HepG2 (cell line): ENCODE results near the gene NCOA7. TPM values are rescaled to one million over a fixed set of nuclear protein-coding genes. Genes with fewer than 3 reads are reported as not detected.
A peak's percentile ranks its signal among the peaks of the same experiment; 100 is the strongest.

Source experiments
- ATAC-seq: fragments of 200-7000 bp; cut with Tn5 transposase; 3 replicates; pipeline ENCODE4 v1.9.1; 2020; ENCODE audit warnings: mild to moderate bottlenecking, moderate library complexity
- BruUV-seq: library from RNA; stranded (reverse); fragments of 400-500 nt; replicated peaks from 2 replicates; lab custom pipeline; 2021; lab: Mats Ljungman, UMichigan
- CTCF ChIA-PET: fragments of 300-600 bp; formaldehyde crosslinking; extraction: SDS; loops from one replicate; lab custom pipeline; 2021; ENCODE audit warnings: low total read pairs, inconsistent platforms, low intra/inter-chr PET ratio; lab: Yijun Ruan, JAX
- POLR2A ChIA-PET: fragments of 350-600 bp; sonication (Branson Sonifier 250); formaldehyde crosslinking; loops from one replicate; lab custom pipeline; 2020; ENCODE audit warnings: antibody characterized with exemption, inconsistent platforms; lab: Yijun Ruan, JAX
- DNase-seq: peaks from one replicate; pipeline ENCODE4 v3.0.0-alpha.2; 2015; ENCODE audit warnings: low spot score
- FAIRE-seq: peaks from 3 replicates; lab custom pipeline; 2011; peaks lifted over from hg19 to GRCh38; lab: Jason Lieb, UNC
- H2AFZ ChIP-seq: one replicate; pipeline ENCODE4 v1.6.1; 2011; ENCODE audit warnings: low read length, inconsistent platforms
- H3K27ac ChIP-seq: fragments of 300-600 bp; 3 replicates; pipeline ENCODE4 v1.8.0; 2011; ENCODE audit warnings: mixed run types, mild to moderate bottlenecking, mixed read lengths, low read length, inconsistent platforms; ENCODE audit not compliant: insufficient read depth; ENCODE audit errors: extremely low read length
- H3K27me3 ChIP-seq, 2 experiments: fragments of 200-600 bp in 1 of 2; 2 replicates in 1 of 2; 3 replicates in 1 of 2; pipeline versions ENCODE4 v1.6.0 to v1.8.0; 2011; ENCODE audit warnings: low read length in 2 of 2, mild to moderate bottlenecking in 2 of 2, moderate library complexity in 2 of 2, inconsistent platforms in 1 of 2; ENCODE audit not compliant: insufficient read depth in 2 of 2, control insufficient read depth in 1 of 2
- H3K36me3 ChIP-seq, 2 experiments: fragments of 200-600 bp in 1 of 2; replicated peaks in 1 of 2; 2 replicates in 1 of 2; 3 replicates in 1 of 2; pipeline versions ENCODE4 v1.5.1 to v1.8.0; 2011; ENCODE audit warnings: low read length in 2 of 2, inconsistent platforms in 1 of 2; ENCODE audit not compliant: insufficient read depth in 2 of 2, control insufficient read depth in 1 of 2
- H3K4me1 ChIP-seq: 2 replicates; pipeline ENCODE4 v1.5.1; 2012; ENCODE audit warnings: low read length, inconsistent platforms; ENCODE audit not compliant: insufficient read depth
- H3K4me2 ChIP-seq: 2 replicates; pipeline ENCODE4 v1.6.0; 2011; ENCODE audit warnings: low read depth, low read length, inconsistent platforms
- H3K4me3 ChIP-seq, 3 experiments: fragments of 200-600 bp in 1 of 3; sonication (generic), shearing (Covaris generic) in 1 of 3; replicated peaks in 1 of 3; 2 replicates each; pipeline ENCODE4 v1.5.1; 2011 to 2016; ENCODE audit warnings: low read length in 3 of 3, inconsistent platforms in 2 of 3, low read depth in 2 of 3, mild to moderate bottlenecking in 2 of 3, control low read depth in 1 of 3, mixed read lengths in 1 of 3; ENCODE audit not compliant: insufficient read depth in 1 of 3
- H3K79me2 ChIP-seq: one replicate; pipeline ENCODE4 v1.6.1; 2011; ENCODE audit warnings: low read length, inconsistent platforms; ENCODE audit not compliant: insufficient read depth
- H3K9ac ChIP-seq: 2 replicates; pipeline ENCODE4 v1.6.0; 2011; ENCODE audit warnings: mild to moderate bottlenecking, low read depth, low read length, inconsistent platforms; ENCODE audit not compliant: insufficient read depth
- H3K9me3 ChIP-seq: 2 replicates; pipeline ENCODE4 v1.5.1; 2012; ENCODE audit warnings: mild to moderate bottlenecking, low read length
- H4K20me1 ChIP-seq: 2 replicates; pipeline ENCODE4 v1.6.0; 2011; ENCODE audit warnings: inconsistent platforms, mild to moderate bottlenecking, low read length, moderate library complexity; ENCODE audit not compliant: insufficient read depth
- ARHGAP35 ChIP-seq: sonication (generic); formaldehyde crosslinking; IDR thresholded peaks from 2 replicates; pipeline ENCODE4 v1.9.0; 2022; ENCODE audit warnings: mild to moderate bottlenecking, inconsistent platforms, moderate library complexity, missing genetic modification reagents, borderline replicate concordance
- BRD4 ChIP-seq: sonication (generic); formaldehyde crosslinking; IDR thresholded peaks from 2 replicates; pipeline ENCODE4 v1.4.0; 2020; ENCODE audit warnings: missing genetic modification reagents
- EEA1 ChIP-seq: sonication (generic); formaldehyde crosslinking; IDR thresholded peaks from 2 replicates; pipeline ENCODE4 v1.5.1; 2020; ENCODE audit warnings: mild to moderate bottlenecking, missing genetic modification reagents, borderline replicate concordance
- NFYC ChIP-seq: IDR thresholded peaks from 2 replicates; pipeline ENCODE4 v1.6.1; 2016; ENCODE audit warnings: missing genetic modification reagents, missing compliant biosample characterization
- POLR2AphosphoS5 ChIP-seq: IDR thresholded peaks from 2 replicates; pipeline ENCODE4 v1.6.1; 2012; ENCODE audit warnings: low read depth, low read length
- SAP130 ChIP-seq: IDR thresholded peaks from 2 replicates; pipeline ENCODE4 v1.6.1; 2016; ENCODE audit warnings: low read depth
- SP5 ChIP-seq: IDR thresholded peaks from 2 replicates; pipeline ENCODE4 v1.6.1; 2016; ENCODE audit warnings: low read depth, borderline replicate concordance
- TEAD3 ChIP-seq: optimal IDR thresholded peaks from 2 replicates; pipeline ENCODE3; 2016; ENCODE audit warnings: borderline replicate concordance
- ZBTB20 ChIP-seq: sonication (generic); formaldehyde crosslinking; IDR thresholded peaks from 2 replicates; pipeline ENCODE4 v1.8.1; 2023; ENCODE audit warnings: missing genetic modification reagents, low read depth, mild to moderate bottlenecking, borderline replicate concordance
- ZMYM4 ChIP-seq: sonication (generic); formaldehyde crosslinking; IDR thresholded peaks from 2 replicates; pipeline ENCODE4 v1.8.1; 2023; ENCODE audit warnings: mild to moderate bottlenecking, missing genetic modification reagents
- ZNF253 ChIP-seq: sonication (generic); formaldehyde crosslinking; IDR thresholded peaks from 2 replicates; pipeline ENCODE4 v1.8.0; 2022; ENCODE audit warnings: mild to moderate bottlenecking, missing genetic modification reagents, borderline replicate concordance
- ZNF33A ChIP-seq: sonication (generic); formaldehyde crosslinking; IDR thresholded peaks from 2 replicates; pipeline ENCODE4 v1.5.1; 2020; ENCODE audit warnings: missing genetic modification reagents, mild to moderate bottlenecking, moderate library complexity, borderline replicate concordance
- WGBS: methylation state at CpG from one replicate; pipeline ENCODE4 v1.1.6; 2017; ENCODE audit warnings: low lambda C conversion rate; 5-methylcytosine and 5-hydroxymethylcytosine counted together
- in situ Hi-C: cut with HindIII; loops from 2 replicates; pipeline ENCODE4 v1.10.0; 2017; ENCODE audit warnings: low pct_unique_long_range_greater_than_20kb; ENCODE audit not compliant: extremely low pct_ligation_motif_present
- intact Hi-C: fragments of 100-400 bp; cut with micrococcal nuclease; formaldehyde crosslinking; loops from one replicate; pipeline ENCODE4 v1.10.0; 2022; ENCODE audit not compliant: unreplicated experiment
- polyA plus RNA-seq, 8 experiments: library from polyadenylated mRNA; depleted of rRNA in 3 of 8; stranded (reverse) in 7 of 8; unstranded in 1 of 8; fragments of >200 nt; fragmentation: Illumina TruSeq in 4 of 8; extraction: Trizol in 4 of 8; gene quantifications; 2 replicates each; pipeline versions ENCODE4 v1.2.1 to v1.2.3, GENCODE V29; 2011 to 2016; ENCODE audit warnings: low read depth in 4 of 8, missing spikeins in 1 of 8, mixed read lengths in 1 of 8; ENCODE audit not compliant: insufficient read depth in 1 of 8
- total RNA-seq, 5 experiments: library from RNA; depleted of rRNA; stranded (reverse); fragments of >200 nt; fragmentation: Illumina TruSeq; extraction: Trizol; gene quantifications; 2 replicates each; pipeline ENCODE4 v1.2.3, GENCODE V29; 2016; ENCODE audit warnings: low read depth in 1 of 5
- TF ChIP-seq, protein P1 (sequence below): sonication (generic); IDR thresholded peaks from 2 replicates; pipeline ENCODE4 v1.6.1; 2016; ENCODE audit warnings: low read depth, borderline replicate concordance
- TF ChIP-seq, protein P2 (sequence below): IDR thresholded peaks from 2 replicates; pipeline ENCODE4 v1.6.1; 2012; ENCODE audit warnings: inconsistent platforms
- TF ChIP-seq, protein P3 (sequence below): IDR thresholded peaks from 2 replicates; pipeline ENCODE4 v1.6.1; 2016; ENCODE audit warnings: low read depth
- TF ChIP-seq, protein P4 (sequence below): fragments of 450-650 bp; IDR thresholded peaks from 2 replicates; pipeline ENCODE4 v1.6.1; 2016
- TF ChIP-seq, protein P5 (sequence below), 2 experiments: sonication (generic) in 1 of 2; formaldehyde crosslinking in 1 of 2; IDR thresholded peaks; 2 replicates each; pipeline versions ENCODE4 v1.5.1 to v1.6.1; 2011 to 2020; ENCODE audit warnings: borderline replicate concordance in 1 of 2, low read depth in 1 of 2, low read length in 1 of 2, mild to moderate bottlenecking in 1 of 2, missing genetic modification reagents in 1 of 2, moderate library complexity in 1 of 2

NCOA7 gene
- total and polyA plus RNA-seq, 2 of the 13 experiments (the other 11 are each of a cell fraction or from before 2014, with no cell fraction given), result 13.6 to 20.8 TPM

GRCh38 chr6:125957845-125958244 lies 167.1 kb downstream of the NCOA7 start:
- Histone ChIP-seq H4K20me1 (no peaks in the 10 kb centered on the region), H3K4me2 (peak overlapping the region; percentile 84), H2AFZ (no peak overlapping the region), H3K36me3 (peaks cover 0 to 8% of the 10 kb centered on the region in 2 experiments; a peak in 1 of 5 replicates), H3K9me3 (no peaks in the 10 kb centered on the region), H3K27me3 (no peaks in the 10 kb centered on the region; a peak in 1 of 5 replicates), H3K27ac (peak overlapping the region; percentile 88), H3K79me2 (peaks cover 30% of the 10 kb centered on the region), H3K4me3 (peak overlapping the region; percentile 71 to 99 (median 81); a peak in 5 of 6 replicates), H3K4me1 (peaks cover 46% of the 10 kb centered on the region), H3K9ac (peak overlapping the region; percentile 95)
- intact Hi-C loops, result loop anchor here (1.0 kb wide), 2 partner anchors 11 to 16 kb away; no protein-coding TSS in a partner anchor
- ChIA-PET POLR2A (interaction anchor here (2.4 to 3.6 kb wide), 5 partner anchors 13 to 167 kb away, joined by 27 to 71 read pairs (median 40); partner anchors contain the start of genes NCOA7 and TRMT11), CTCF (interaction anchor here (2.0 to 2.1 kb wide), 2 partner anchors 58 to 99 kb away, joined by 7 to 15 read pairs; no protein-coding TSS in a partner anchor)
- DNase-seq (peak; percentile 64), FAIRE-seq (peak; percentile 57), ATAC-seq (0 out of 3 replicates have a peak, but pooled peaks have one; percentile 8)
- 26% methylated on average over 4 of the region's 4 CpGs for WGBS
- in situ Hi-C loops, result loop anchor here (10.0 kb wide), 1 partner anchor 653 kb away; the partner anchor contains the start of gene HDDC2
- BruUV-seq, result TSS peak; percentile 65
- TF ChIP-seq, protein P1, sequence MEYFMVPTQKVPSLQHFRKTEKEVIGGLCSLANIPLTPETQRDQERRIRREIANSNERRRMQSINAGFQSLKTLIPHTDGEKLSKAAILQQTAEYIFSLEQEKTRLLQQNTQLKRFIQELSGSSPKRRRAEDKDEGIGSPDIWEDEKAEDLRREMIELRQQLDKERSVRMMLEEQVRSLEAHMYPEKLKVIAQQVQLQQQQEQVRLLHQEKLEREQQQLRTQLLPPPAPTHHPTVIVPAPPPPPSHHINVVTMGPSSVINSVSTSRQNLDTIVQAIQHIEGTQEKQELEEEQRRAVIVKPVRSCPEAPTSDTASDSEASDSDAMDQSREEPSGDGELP, result 0 out of 2 replicates have a peak, but pooled peaks have one; percentile 15
- 0 out of 2 replicates have a peak, but pooled peaks have one; percentile 46 for TF ChIP-seq ZBTB20
- TF ChIP-seq TEAD3 (CRISPR knock-in tag), result peak; percentile 58
- TF ChIP-seq ARHGAP35 (CRISPR knock-in tag), result no peak
- TF ChIP-seq, protein P2, sequence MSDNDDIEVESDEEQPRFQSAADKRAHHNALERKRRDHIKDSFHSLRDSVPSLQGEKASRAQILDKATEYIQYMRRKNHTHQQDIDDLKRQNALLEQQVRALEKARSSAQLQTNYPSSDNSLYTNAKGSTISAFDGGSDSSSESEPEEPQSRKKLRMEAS, result peak; percentile 61; the same call in 1 of the 2 replicates
- TF ChIP-seq BRD4 (CRISPR knock-in tag), result no peak
- TF ChIP-seq SP5 (CRISPR knock-in tag), result 0 out of 2 replicates have a peak, but pooled peaks have one; percentile 18
- peak; percentile 33; the same call in 1 of the 2 replicates for TF ChIP-seq NFYC (CRISPR knock-in tag)
- TF ChIP-seq POLR2AphosphoS5, result peak; percentile 53
- 0 out of 2 replicates have a peak, but pooled peaks have one; percentile 15 for TF ChIP-seq ZNF33A (CRISPR knock-in tag)
- no peak for TF ChIP-seq ZMYM4
- TF ChIP-seq, protein P3, sequence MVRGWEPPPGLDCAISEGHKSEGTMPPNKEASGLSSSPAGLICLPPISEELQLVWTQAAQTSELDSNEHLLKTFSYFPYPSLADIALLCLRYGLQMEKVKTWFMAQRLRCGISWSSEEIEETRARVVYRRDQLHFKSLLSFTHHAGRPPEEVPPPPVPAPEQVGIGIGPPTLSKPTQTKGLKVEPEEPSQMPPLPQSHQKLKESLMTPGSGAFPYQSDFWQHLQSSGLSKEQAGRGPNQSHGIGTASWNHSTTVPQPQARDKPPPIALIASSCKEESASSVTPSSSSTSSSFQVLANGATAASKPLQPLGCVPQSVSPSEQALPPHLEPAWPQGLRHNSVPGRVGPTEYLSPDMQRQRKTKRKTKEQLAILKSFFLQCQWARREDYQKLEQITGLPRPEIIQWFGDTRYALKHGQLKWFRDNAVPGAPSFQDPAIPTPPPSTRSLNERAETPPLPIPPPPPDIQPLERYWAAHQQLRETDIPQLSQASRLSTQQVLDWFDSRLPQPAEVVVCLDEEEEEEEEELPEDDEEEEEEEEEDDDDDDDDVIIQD, result 0 out of 2 replicates have a peak, but pooled peaks have one; percentile 11
- TF ChIP-seq, protein P4, sequence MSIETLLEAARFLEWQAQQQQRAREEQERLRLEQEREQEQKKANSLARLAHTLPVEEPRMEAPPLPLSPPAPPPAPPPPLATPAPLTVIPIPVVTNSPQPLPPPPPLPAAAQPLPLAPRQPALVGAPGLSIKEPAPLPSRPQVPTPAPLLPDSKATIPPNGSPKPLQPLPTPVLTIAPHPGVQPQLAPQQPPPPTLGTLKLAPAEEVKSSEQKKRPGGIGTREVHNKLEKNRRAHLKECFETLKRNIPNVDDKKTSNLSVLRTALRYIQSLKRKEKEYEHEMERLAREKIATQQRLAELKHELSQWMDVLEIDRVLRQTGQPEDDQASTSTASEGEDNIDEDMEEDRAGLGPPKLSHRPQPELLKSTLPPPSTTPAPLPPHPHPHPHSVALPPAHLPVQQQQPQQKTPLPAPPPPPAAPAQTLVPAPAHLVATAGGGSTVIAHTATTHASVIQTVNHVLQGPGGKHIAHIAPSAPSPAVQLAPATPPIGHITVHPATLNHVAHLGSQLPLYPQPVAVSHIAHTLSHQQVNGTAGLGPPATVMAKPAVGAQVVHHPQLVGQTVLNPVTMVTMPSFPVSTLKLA, result 0 out of 2 replicates have a peak, but pooled peaks have one; percentile 5
- TF ChIP-seq ZNF253 (CRISPR knock-in tag), result no peak
- TF ChIP-seq EEA1, result no peak
- TF ChIP-seq SAP130 (CRISPR knock-in tag), result peak; percentile 47
- TF ChIP-seq, protein P5, sequence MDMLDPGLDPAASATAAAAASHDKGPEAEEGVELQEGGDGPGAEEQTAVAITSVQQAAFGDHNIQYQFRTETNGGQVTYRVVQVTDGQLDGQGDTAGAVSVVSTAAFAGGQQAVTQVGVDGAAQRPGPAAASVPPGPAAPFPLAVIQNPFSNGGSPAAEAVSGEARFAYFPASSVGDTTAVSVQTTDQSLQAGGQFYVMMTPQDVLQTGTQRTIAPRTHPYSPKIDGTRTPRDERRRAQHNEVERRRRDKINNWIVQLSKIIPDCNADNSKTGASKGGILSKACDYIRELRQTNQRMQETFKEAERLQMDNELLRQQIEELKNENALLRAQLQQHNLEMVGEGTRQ (IDR thresholded peaks at IDR 0.05; ENCODE audit: low read depth, low read length), result peak; percentile 54
- TF ChIP-seq, protein P5 (CRISPR knock-in tag; IDR thresholded peaks at IDR 0.05; ENCODE audit: borderline replicate concordance), result peak; percentile 65; the same call in 1 of the 2 replicates
